GM21717 (cell line): Measurements from ENCODE around the gene CNN2.

Experiments
- ATAC-seq: cut with Tn5 transposase; IDR thresholded peaks from one replicate; pipeline ENCODE4 v1.9.1; 2021; ENCODE audit warnings: mild to moderate bottlenecking, moderate library complexity; ENCODE audit not compliant: unreplicated experiment

The CNN2 gene

GRCh38 chr19:1064661-1065605 lies 38.5 kb downstream of the CNN2 start:
- ATAC-seq: no peak

GRCh38 chr19:1065606-1066109 lies 39.2 kb downstream of the CNN2 start:
- ATAC-seq: no peak

GRCh38 chr19:1066251-1066747 lies 39.9 kb downstream of the CNN2 start:
- ATAC-seq: no peak

- ATAC-seq: no peak
Observed at GRCh38 chr19:1066748-1067340, 40.4 kb downstream of the CNN2 start, which contains the start of gene ARHGAP45. Gene ARHGAP45 (plus strand): TSS chr19:1067167. CDS start chr19:1067406, 239 bp downstream.

GRCh38 chr19:1067341-1067957 lies 41.0 kb downstream of the CNN2 start:
- no peak for ATAC-seq

GRCh38 chr19:1068009-1069001 lies 41.9 kb downstream of the CNN2 start:
- ATAC-seq: no peak

GRCh38 chr19:1069009-1069779 lies 42.8 kb downstream of the CNN2 start:
- no peak for ATAC-seq

GRCh38 chr19:1070576-1070930 lies 44.1 kb downstream of the CNN2 start:
- no peak for ATAC-seq

- no peak for ATAC-seq
Observed at GRCh38 chr19:1070931-1071791, 44.8 kb downstream of the CNN2 start.

- ATAC-seq: no peak
Observed at GRCh38 chr19:1072371-1073015, 46.1 kb downstream of the CNN2 start.

GRCh38 chr19:1073063-1073955 lies 46.9 kb downstream of the CNN2 start:
- ATAC-seq: no peak

GRCh38 chr19:1073956-1074517 lies 47.6 kb downstream of the CNN2 start:
- no peak for ATAC-seq

GRCh38 chr19:1074544-1075283 lies 48.3 kb downstream of the CNN2 start:
- ATAC-seq: no peak

GRCh38 chr19:1076046-1076386 lies 49.6 kb downstream of the CNN2 start:
- no peak for ATAC-seq

GRCh38 chr19:1076951-1077350 lies 50.5 kb downstream of the CNN2 start:
- peak; percentile 38 for ATAC-seq

GRCh38 chr19:1079566-1080111 lies 53.2 kb downstream of the CNN2 start:
- no peak for ATAC-seq
